ENCODE measurements around the gene MT1F. TPM values are rescaled to one million over a fixed set of nuclear protein-coding genes. Genes with fewer than 3 reads are reported as not detected.
"Not testable (repeated sequence)": the region's sequence is repeated elsewhere in the genome, so short reads cannot be mapped to it uniquely, and the experiment has no call there.

MT1F gene
- total RNA-seq, 1 experiment from 2014 or later: 2.4 TPM

DNA sequence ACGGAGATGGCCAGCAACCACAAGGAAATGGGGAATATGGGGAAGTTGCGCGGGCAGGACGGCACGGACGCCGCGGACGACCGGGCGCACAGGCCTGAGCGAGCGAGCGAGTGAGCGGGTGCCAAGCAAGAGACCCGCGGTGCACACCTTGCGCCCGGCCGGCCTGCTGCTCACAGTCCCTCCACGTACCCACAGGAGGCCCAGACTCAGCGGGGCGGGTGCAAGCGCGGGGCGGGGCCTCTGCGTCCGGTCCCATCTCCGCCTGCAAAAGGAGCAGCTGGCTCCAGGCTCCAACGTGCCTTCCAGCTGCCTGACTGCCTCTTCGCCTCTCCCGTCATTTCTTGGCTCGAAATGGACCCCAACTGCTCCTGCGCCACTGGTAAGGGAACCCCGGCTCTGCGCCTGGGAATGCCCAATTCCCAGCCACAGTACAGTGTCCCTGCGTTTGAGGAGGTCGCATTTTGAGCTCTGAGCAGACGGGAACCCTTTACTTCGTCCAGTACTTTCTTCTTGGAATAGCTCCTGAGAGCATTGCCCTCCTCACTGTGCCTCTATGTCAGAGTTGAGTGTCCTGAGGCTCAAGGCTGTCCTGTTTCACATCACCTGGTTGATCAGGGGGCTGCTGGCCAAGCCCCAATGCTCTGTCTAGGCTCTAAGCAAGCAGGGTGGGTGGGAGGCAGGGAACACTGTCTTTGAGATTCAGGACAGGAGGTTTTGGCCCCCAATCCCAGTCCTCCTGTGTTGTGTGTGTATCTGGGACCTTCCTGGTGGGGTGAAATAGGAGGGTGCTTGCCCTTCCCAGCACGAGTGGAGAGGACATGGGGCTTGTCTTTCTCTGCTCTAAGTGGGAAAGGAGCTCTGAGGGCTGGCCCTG is 40.3 kb upstream of the MT1F start:
- Mint-ChIP-seq H3K27me3 (ENCODE audit: insufficient read depth, unreplicated experiment) (no peaks in the 10 kb centered on the region), H3K36me3 (ENCODE audit: insufficient read depth, unreplicated experiment) (no peaks in the 10 kb centered on the region), H3K27ac (ENCODE audit: low read depth, unreplicated experiment) (no peak overlapping the region), H3K4me1 (ENCODE audit: insufficient read depth, unreplicated experiment) (peaks cover 20% of the 10 kb centered on the region), H3K4me3 (ENCODE audit: unreplicated experiment) (peak overlapping the region; percentile 40), H3K9me3 (ENCODE audit: unreplicated experiment) (no peaks in the 10 kb centered on the region)
- intact Hi-C loops (cut with micrococcal nuclease): no loop called here
- BruUV-seq (replicated peaks): no TSS peak
- peak; percentile 62 for DNase-seq (ENCODE audit: unreplicated experiment)
- POLR2A ChIA-PET: interaction anchor here (15.3 kb wide), 2 partner anchors 8 to 64 kb away, joined by 793 to 1404 read pairs; partner anchors contain the start of genes MT1X and MT2A
- CTCF ChIA-PET: interaction anchor here (0.9 kb wide), 1 partner anchor 17 kb away, joined by 3 read pairs; no protein-coding TSS in a partner anchor
- TF ChIP-seq, protein P1, sequence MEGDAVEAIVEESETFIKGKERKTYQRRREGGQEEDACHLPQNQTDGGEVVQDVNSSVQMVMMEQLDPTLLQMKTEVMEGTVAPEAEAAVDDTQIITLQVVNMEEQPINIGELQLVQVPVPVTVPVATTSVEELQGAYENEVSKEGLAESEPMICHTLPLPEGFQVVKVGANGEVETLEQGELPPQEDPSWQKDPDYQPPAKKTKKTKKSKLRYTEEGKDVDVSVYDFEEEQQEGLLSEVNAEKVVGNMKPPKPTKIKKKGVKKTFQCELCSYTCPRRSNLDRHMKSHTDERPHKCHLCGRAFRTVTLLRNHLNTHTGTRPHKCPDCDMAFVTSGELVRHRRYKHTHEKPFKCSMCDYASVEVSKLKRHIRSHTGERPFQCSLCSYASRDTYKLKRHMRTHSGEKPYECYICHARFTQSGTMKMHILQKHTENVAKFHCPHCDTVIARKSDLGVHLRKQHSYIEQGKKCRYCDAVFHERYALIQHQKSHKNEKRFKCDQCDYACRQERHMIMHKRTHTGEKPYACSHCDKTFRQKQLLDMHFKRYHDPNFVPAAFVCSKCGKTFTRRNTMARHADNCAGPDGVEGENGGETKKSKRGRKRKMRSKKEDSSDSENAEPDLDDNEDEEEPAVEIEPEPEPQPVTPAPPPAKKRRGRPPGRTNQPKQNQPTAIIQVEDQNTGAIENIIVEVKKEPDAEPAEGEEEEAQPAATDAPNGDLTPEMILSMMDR (IDR thresholded peaks at IDR 0.05; ENCODE audit: unreplicated experiment): no peak

DNA sequence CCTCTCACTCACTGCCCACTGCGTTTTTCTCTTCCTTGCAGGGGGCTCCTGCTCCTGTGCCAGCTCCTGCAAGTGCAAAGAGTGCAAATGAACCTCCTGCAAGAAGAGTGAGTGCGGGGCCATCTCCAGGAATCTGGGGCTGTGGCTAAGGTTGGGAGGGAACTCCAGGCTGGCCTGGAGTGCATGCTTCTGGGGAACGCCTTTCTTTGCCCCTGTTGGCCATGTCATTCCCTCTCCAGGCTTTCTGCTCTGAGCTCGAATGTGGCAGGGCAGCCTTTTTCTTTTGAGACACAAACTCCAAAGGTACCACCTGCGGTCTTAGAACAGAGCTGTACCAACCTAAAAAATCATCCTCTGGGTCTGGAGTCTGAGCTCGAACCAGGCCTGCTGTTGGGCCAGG is 39.6 kb upstream of the MT1F start:
- BruUV-seq (replicated peaks): no TSS peak
- TF ChIP-seq, protein P1 (IDR thresholded peaks at IDR 0.05; ENCODE audit: unreplicated experiment): no peak
- no peaks in the 10 kb centered on the region for H3K27me3 Mint-ChIP-seq (ENCODE audit: insufficient read depth, unreplicated experiment)
- CTCF ChIA-PET: interaction anchor here (0.7 to 1.0 kb wide), 2 partner anchors 41 to 78 kb away, joined by 3 read pairs; no protein-coding TSS in a partner anchor
- H3K4me3 Mint-ChIP-seq (ENCODE audit: unreplicated experiment): no peak overlapping the region
- H3K4me1 Mint-ChIP-seq (ENCODE audit: insufficient read depth, unreplicated experiment): peaks cover 20% of the 10 kb centered on the region
- H3K36me3 Mint-ChIP-seq (ENCODE audit: insufficient read depth, unreplicated experiment): no peaks in the 10 kb centered on the region
- no peaks in the 10 kb centered on the region for H3K9me3 Mint-ChIP-seq (ENCODE audit: unreplicated experiment)
- intact Hi-C loops (cut with micrococcal nuclease): no loop called here
- no peak for DNase-seq (ENCODE audit: unreplicated experiment)
- H3K27ac Mint-ChIP-seq (ENCODE audit: low read depth, unreplicated experiment): no peak overlapping the region
- POLR2A ChIA-PET: interaction anchor here (1.1 to 15.3 kb wide), 4 partner anchors 9 to 64 kb away, joined by 3 to 1404 read pairs (median 400); partner anchors contain the start of genes MT1X and MT2A

DNA sequence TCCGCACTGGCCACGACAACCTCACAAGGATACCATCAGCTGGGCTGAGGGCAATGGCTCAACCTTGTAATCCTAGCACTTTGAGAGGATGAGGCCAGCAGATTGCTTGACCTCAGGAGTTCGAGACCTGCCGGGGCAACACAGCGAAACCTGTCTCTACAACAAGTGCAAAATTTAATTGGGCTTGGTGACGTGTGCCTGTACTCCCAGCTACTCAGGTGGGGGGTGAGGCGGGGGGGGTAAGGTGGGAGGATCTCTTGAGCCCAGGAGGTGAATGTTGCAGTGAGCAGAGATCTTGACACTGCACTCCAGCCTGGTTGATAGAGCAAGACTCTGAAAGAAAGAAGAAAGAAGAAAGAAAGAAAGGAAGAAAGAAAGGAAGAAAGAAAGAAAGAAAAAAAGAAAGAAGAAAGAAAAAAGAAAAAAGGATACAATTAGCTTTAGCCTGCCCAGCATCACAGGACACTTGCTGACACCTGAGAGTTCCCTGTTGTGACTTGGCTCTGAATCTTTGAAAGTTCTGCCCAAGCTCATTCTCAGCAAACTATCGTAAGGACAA is 37.3 kb upstream of the MT1F start:
- Mint-ChIP-seq H3K27me3 (ENCODE audit: insufficient read depth, unreplicated experiment) (no peaks in the 10 kb centered on the region), H3K27ac (ENCODE audit: low read depth, unreplicated experiment) (no peak overlapping the region), H3K36me3 (ENCODE audit: insufficient read depth, unreplicated experiment) (peaks cover 7% of the 10 kb centered on the region), H3K4me1 (ENCODE audit: insufficient read depth, unreplicated experiment) (peaks cover 8% of the 10 kb centered on the region), H3K4me3 (ENCODE audit: unreplicated experiment) (no peak overlapping the region), H3K9me3 (ENCODE audit: unreplicated experiment) (no peaks in the 10 kb centered on the region)
- no peak for DNase-seq (ENCODE audit: unreplicated experiment)
- CTCF ChIA-PET: no interaction called here
- TF ChIP-seq, protein P1 (IDR thresholded peaks at IDR 0.05; ENCODE audit: unreplicated experiment): no peak
- no TSS peak for BruUV-seq (replicated peaks)
- intact Hi-C loops (cut with micrococcal nuclease): no loop called here
- POLR2A ChIA-PET: interaction anchor here (9.1 to 15.3 kb wide), 2 partner anchors 11 to 62 kb away, joined by 444 to 1404 read pairs; partner anchors contain the start of genes MT1X and MT2A

DNA sequence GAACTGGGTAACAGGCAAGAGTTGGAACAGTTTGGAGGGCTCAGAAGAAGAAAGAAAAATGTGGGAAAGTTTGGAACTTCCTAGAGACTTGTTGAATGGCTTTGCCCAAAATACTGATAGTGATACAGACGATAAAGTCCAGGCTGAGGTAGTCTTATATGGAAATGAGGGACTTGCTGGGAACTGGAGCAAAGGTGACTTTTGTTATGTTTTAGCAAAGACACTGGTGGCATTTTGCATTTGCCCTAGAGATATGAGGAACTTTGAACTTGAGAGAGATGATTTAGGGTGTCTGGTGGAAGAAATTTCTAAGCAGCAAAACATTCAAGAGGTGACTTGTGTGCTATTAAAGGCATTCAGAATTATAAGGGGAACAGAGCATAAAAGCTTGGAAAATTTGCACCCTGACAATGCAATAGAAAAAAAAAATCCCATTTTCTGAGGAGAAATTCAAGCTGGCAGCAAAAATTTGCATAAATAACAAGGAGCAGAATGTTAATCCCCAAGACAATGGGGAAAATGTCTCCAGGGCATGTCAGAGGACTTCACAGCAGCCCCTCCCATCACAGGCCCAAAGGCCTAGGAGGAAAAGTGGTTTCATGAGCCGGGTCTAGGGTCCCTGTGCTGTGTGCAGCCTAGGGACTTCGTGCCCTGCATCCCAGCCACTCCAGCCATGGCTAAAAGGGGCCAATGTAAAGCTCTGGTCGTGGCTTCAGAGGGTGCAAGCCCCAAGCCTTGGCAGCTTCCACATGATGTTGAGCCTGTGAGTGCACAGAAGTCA is 35.9 kb upstream of the MT1F start:
- H3K36me3 Mint-ChIP-seq (ENCODE audit: insufficient read depth, unreplicated experiment): peaks cover 19% of the 10 kb centered on the region
- H3K4me3 Mint-ChIP-seq (ENCODE audit: unreplicated experiment); H3K9me3 Mint-ChIP-seq (ENCODE audit: unreplicated experiment); DNase-seq (ENCODE audit: unreplicated experiment); BruUV-seq (replicated peaks); intact Hi-C loops (cut with micrococcal nuclease); H3K4me1 Mint-ChIP-seq (ENCODE audit: insufficient read depth, unreplicated experiment); H3K27me3 Mint-ChIP-seq (ENCODE audit: insufficient read depth, unreplicated experiment); H3K27ac Mint-ChIP-seq (ENCODE audit: low read depth, unreplicated experiment): not testable (repeated sequence)
- POLR2A ChIA-PET: interaction anchor here (9.1 to 15.3 kb wide), 2 partner anchors 12 to 61 kb away, joined by 444 to 1404 read pairs; partner anchors contain the start of genes MT1X and MT2A
- CTCF ChIA-PET: interaction anchor here (0.7 to 0.9 kb wide), 2 partner anchors 10 to 21 kb away, joined by 3 read pairs; no protein-coding TSS in a partner anchor

- H3K4me3 Mint-ChIP-seq (ENCODE audit: unreplicated experiment); DNase-seq (ENCODE audit: unreplicated experiment); H3K27me3 Mint-ChIP-seq (ENCODE audit: insufficient read depth, unreplicated experiment); H3K27ac Mint-ChIP-seq (ENCODE audit: low read depth, unreplicated experiment); H3K9me3 Mint-ChIP-seq (ENCODE audit: unreplicated experiment); BruUV-seq (replicated peaks); H3K4me1 Mint-ChIP-seq (ENCODE audit: insufficient read depth, unreplicated experiment); intact Hi-C loops (cut with micrococcal nuclease): not testable (repeated sequence)
- CTCF ChIA-PET: interaction anchor here (0.9 to 1.4 kb wide), 4 partner anchors 8 to 79 kb away, joined by 3 to 6 read pairs (median 5); partner anchors contain the start of gene MT1X
- POLR2A ChIA-PET: interaction anchor here (0.7 to 15.3 kb wide), 5 partner anchors 14 to 79 kb away, joined by 4 to 1404 read pairs (median 60); partner anchors contain the start of genes MT1F, MT1X and MT2A
- H3K36me3 Mint-ChIP-seq (ENCODE audit: insufficient read depth, unreplicated experiment): peaks cover 30% of the 10 kb centered on the region
Observed at GRCh38 chr16:56623184-56623583, 34.6 kb upstream of the MT1F start.

Data from MCF 10A (cell line).